Gastroesophageal sphincter (tissue), 3 donors: ENCODE measurements around the gene KLK13.

Source experiments
- POLR2A ChIP-seq, 2 donors: fragments of 450-650 bp; IDR thresholded peaks; one replicate each; pipeline ENCODE4 v1.6.1; 2017; ENCODE audit warnings: antibody characterized with exemption in 2 of 2, mild to moderate bottlenecking in 2 of 2, moderate library complexity in 1 of 2
- POLR2AphosphoS5 ChIP-seq: sonication (generic); formaldehyde crosslinking; IDR thresholded peaks from one replicate; pipeline ENCODE4 v1.6.1; 2017; ENCODE audit warnings: antibody characterized with exemption
- TF ChIP-seq, protein P1 (sequence below), 4 experiments: fragments of 200-600 bp in 2 of 4; fragments of 450-650 bp in 2 of 4; sonication (generic) in 1 of 4; IDR thresholded peaks; one replicate each; pipeline ENCODE4 v1.5.1; 2017 to 2019; ENCODE audit warnings: antibody characterized with exemption in 4 of 4, mild to moderate bottlenecking in 2 of 4, moderate library complexity in 2 of 4

DNA sequence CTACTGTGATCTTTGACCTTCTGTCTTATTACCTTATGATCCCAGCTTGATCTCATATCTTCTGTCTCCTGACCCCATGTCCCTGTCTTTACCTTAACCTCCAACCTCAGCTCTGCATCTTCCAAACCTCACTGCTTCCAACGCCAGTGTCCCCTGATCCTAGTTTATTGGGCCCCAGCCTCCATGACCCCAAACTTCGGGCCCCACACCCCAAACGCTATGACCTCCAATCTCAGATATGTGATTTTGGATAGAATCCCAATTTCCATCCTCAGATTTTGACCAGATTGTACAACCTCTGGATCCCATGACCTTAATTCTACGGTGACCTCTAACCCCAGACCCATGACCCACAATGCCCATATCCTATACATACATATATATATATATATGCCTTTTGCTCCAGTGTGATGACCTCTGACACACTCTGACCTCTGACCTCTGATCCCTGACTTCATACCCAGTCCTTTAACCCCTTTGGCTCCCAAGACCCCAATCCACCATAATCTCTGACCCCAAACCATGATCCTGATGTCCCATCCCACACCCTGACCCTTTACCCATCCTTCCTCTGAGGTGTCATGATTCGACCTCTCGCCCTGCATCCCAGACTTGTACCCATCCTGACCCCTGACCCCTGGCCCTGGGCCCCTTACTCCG is 33.5 kb downstream of the KLK13 start:
- TF ChIP-seq POLR2AphosphoS5: no peak
- TF ChIP-seq POLR2A (IDR thresholded peaks at IDR 0.05): no peak
- TF ChIP-seq, protein P1, sequence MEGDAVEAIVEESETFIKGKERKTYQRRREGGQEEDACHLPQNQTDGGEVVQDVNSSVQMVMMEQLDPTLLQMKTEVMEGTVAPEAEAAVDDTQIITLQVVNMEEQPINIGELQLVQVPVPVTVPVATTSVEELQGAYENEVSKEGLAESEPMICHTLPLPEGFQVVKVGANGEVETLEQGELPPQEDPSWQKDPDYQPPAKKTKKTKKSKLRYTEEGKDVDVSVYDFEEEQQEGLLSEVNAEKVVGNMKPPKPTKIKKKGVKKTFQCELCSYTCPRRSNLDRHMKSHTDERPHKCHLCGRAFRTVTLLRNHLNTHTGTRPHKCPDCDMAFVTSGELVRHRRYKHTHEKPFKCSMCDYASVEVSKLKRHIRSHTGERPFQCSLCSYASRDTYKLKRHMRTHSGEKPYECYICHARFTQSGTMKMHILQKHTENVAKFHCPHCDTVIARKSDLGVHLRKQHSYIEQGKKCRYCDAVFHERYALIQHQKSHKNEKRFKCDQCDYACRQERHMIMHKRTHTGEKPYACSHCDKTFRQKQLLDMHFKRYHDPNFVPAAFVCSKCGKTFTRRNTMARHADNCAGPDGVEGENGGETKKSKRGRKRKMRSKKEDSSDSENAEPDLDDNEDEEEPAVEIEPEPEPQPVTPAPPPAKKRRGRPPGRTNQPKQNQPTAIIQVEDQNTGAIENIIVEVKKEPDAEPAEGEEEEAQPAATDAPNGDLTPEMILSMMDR (IDR thresholded peaks at IDR 0.05): no peak
